ENCODE data around the gene NRXN2. TPM values are rescaled to one million over a fixed set of nuclear protein-coding genes. Genes with fewer than 3 reads are reported as not detected.
"Not testable (repeated sequence)": the region's sequence is repeated elsewhere in the genome, so short reads cannot be mapped to it uniquely, and the experiment has no call there.

Gene NRXN2
- polyA plus RNA-seq, 1 of the 3 experiments (the other 2 are of a cell fraction): 0.15 TPM

DNA sequence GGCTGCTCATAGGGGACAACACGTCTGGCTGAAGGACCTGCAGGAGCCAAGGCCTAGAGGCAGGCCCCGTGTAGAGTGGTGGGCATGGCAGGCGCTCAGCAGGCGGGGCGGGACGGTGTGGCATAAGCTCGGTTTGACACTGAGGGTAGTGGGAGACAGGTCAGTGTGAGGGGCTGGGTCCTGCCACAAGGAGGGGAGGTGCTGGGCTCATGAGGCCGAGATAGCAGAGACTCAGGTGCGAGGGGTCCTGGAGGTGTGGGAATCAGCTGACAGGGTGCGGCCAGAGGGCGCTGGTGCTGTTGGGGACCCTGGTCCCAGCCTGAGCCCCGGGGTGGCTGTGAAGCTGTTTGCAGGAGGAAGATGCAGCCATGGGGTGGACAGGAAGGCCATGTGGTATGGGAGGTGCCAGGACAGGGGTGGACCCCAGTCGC, 125.3 kb downstream of the NRXN2 start:
- POLR2A ChIA-PET: no interaction called here
- no peak overlapping the region for H3K27ac ChIP-seq (ENCODE audit: low read depth in 2 of 2, low read length in 1 of 2)
- no peak for TF ChIP-seq SMC3 (IDR thresholded peaks at IDR 0.05; ENCODE audit: low read depth, low read length)
- TF ChIP-seq TEAD4 (IDR thresholded peaks at IDR 0.05; ENCODE audit: borderline replicate concordance, insufficient read depth): no peak
- TF ChIP-seq NFIC (IDR thresholded peaks at IDR 0.05; ENCODE audit: borderline replicate concordance): no peak
- TF ChIP-seq CHD2 (IDR thresholded peaks at IDR 0.05; ENCODE audit: low read length, partially characterized antibody): no peak
- no peak for TF ChIP-seq RXRA (IDR thresholded peaks at IDR 0.05; ENCODE audit: borderline replicate concordance, low read depth)
- TF ChIP-seq MEF2A (IDR thresholded peaks at IDR 0.05; ENCODE audit: borderline replicate concordance, low read depth): no peak
- no peak for TF ChIP-seq POLR2AphosphoS5 (IDR thresholded peaks at IDR 0.05; ENCODE audit: low read depth, low read length)
- no peak for TF ChIP-seq GATA2 (CRISPR knock-in tag; IDR thresholded peaks at IDR 0.05)
- no peak for TF ChIP-seq FOXJ3 (CRISPR knock-in tag; IDR thresholded peaks at IDR 0.05)
- no peak for TF ChIP-seq EP300 (IDR thresholded peaks at IDR 0.05; ENCODE audit: borderline replicate concordance in 1 of 2, low read depth in 1 of 2, low read length in 1 of 2)
- TF ChIP-seq, protein P1, sequence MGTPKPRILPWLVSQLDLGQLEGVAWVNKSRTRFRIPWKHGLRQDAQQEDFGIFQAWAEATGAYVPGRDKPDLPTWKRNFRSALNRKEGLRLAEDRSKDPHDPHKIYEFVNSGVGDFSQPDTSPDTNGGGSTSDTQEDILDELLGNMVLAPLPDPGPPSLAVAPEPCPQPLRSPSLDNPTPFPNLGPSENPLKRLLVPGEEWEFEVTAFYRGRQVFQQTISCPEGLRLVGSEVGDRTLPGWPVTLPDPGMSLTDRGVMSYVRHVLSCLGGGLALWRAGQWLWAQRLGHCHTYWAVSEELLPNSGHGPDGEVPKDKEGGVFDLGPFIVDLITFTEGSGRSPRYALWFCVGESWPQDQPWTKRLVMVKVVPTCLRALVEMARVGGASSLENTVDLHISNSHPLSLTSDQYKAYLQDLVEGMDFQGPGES (IDR thresholded peaks at IDR 0.05; ENCODE audit: low read depth, low read length): no peak
- TF ChIP-seq TAF1 (IDR thresholded peaks at IDR 0.05; ENCODE audit: borderline replicate concordance, low read depth, low read length): no peak
- TF ChIP-seq, protein P2, sequence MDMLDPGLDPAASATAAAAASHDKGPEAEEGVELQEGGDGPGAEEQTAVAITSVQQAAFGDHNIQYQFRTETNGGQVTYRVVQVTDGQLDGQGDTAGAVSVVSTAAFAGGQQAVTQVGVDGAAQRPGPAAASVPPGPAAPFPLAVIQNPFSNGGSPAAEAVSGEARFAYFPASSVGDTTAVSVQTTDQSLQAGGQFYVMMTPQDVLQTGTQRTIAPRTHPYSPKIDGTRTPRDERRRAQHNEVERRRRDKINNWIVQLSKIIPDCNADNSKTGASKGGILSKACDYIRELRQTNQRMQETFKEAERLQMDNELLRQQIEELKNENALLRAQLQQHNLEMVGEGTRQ (IDR thresholded peaks at IDR 0.05; ENCODE audit: borderline replicate concordance, low read depth, low read length): no peak
- H3K4me1 ChIP-seq (ENCODE audit: control insufficient read depth in 1 of 2, insufficient read depth in 2 of 2, low read depth in 1 of 2, low read length in 1 of 2): no peaks in the 10 kb centered on the region; a peak in 1 of 4 replicates
- no peaks in the 10 kb centered on the region for H3F3A ChIP-seq (replicated peaks; ENCODE audit: insufficient read depth)
- H3K9ac ChIP-seq: no peak overlapping the region
- no peaks in the 10 kb centered on the region for H3K27me3 ChIP-seq (ENCODE audit: insufficient read depth)
- WGBS (ENCODE audit: low lambda C conversion rate): 61% methylated on average over 12 of the region's 13 CpGs
- H3K79me2 ChIP-seq (ENCODE audit: insufficient read depth): no peaks in the 10 kb centered on the region
- H4K20me1 ChIP-seq (ENCODE audit: insufficient read depth): no peaks in the 10 kb centered on the region
- no peak overlapping the region for H3K4me3 ChIP-seq (ENCODE audit: low read depth in 2 of 2, low read length in 1 of 2)
- no peaks in the 10 kb centered on the region for H3K36me3 ChIP-seq (replicated peaks in 1 of 2; ENCODE audit: control insufficient read depth in 1 of 2, insufficient read depth in 2 of 2, low read length in 1 of 2)
- no peak overlapping the region for H3K4me2 ChIP-seq
- DNase-seq: no peak
- H3K9me3 ChIP-seq: no peaks in the 10 kb centered on the region
- H2AFZ ChIP-seq (ENCODE audit: low read depth): no peak overlapping the region
- H3K9me2 ChIP-seq: no peaks in the 10 kb centered on the region
- CTCF ChIA-PET: no interaction called here

DNA sequence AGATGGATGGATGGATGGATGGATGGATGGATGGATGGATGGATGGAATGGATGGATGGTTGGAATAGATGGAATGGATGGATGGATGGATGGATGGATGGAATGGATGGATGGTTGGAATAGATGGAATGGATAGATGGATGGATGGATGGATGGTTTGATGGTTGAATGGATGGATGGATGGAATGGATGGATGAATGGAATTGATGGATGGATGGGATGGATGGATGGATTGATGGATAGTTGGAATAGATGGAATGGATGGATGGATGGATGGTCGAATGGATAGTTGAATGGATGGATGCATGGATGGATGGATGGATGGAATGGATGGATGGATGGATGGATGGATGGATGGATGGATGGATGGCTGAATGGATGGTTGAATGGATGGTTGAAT, 127.1 kb downstream of the NRXN2 start:
- H3K4me2 ChIP-seq; H3K9ac ChIP-seq; CTCF ChIA-PET; POLR2A ChIA-PET; H3K27me3 ChIP-seq (ENCODE audit: insufficient read depth); H3K9me2 ChIP-seq; H3K27ac ChIP-seq (ENCODE audit: low read depth in 2 of 2, low read length in 1 of 2); H3K9me3 ChIP-seq; H3K36me3 ChIP-seq (replicated peaks in 1 of 2; ENCODE audit: control insufficient read depth in 1 of 2, insufficient read depth in 2 of 2, low read length in 1 of 2); H3F3A ChIP-seq (replicated peaks; ENCODE audit: insufficient read depth); H3K79me2 ChIP-seq (ENCODE audit: insufficient read depth); H2AFZ ChIP-seq (ENCODE audit: low read depth); H4K20me1 ChIP-seq (ENCODE audit: insufficient read depth); H3K4me1 ChIP-seq (ENCODE audit: control insufficient read depth in 1 of 2, insufficient read depth in 2 of 2, low read depth in 1 of 2, low read length in 1 of 2); H3K4me3 ChIP-seq (ENCODE audit: low read depth in 2 of 2, low read length in 1 of 2); DNase-seq: not testable (repeated sequence)
- WGBS (ENCODE audit: low lambda C conversion rate): 4% methylated on average over 1 of the region's 1 CpG
